ENCODE measurements around the gene NCK2. TPM values are rescaled to one million over a fixed set of nuclear protein-coding genes. Genes with fewer than 3 reads are reported as not detected.

The NCK2 gene
- total RNA-seq, 2 experiments from 2014 or later, result 84.7 to 87.5 TPM

- intact Hi-C loops (cut with DNase I, micrococcal nuclease), result no loop called here
- no peak for DNase-seq
- Mint-ChIP-seq H3K27me3 (no peaks in the 10 kb centered on the region), H3K9me3 (ENCODE audit: low read depth) (no peaks in the 10 kb centered on the region), H3K4me1 (peaks cover 95% of the 10 kb centered on the region), H3K27ac (peak overlapping the region; percentile 79), H3K4me3 (no peak overlapping the region), H3K36me3 (ENCODE audit: low read depth) (peaks cover 42% of the 10 kb centered on the region)
- ChIA-PET CTCF (interaction anchor here (0.6 to 1.4 kb wide), 4 partner anchors 10 to 72 kb away, joined by 3 to 4 read pairs (median 4); no protein-coding TSS in a partner anchor), POLR2A (no interaction called here)
- no peak for ATAC-seq
These were observed 47.8 kb downstream of the NCK2 start for GRCh38 chr2:105792561-105792960.

GRCh38 chr2:105793196-105793975 is 48.7 kb downstream of the NCK2 start:
- ATAC-seq (no peak), DNase-seq (no peak)
- CTCF ChIA-PET, result no interaction called here
- Mint-ChIP-seq H3K4me1 (peaks cover 96% of the 10 kb centered on the region), H3K27ac (peak overlapping the region; percentile 79), H3K27me3 (no peaks in the 10 kb centered on the region), H3K9me3 (ENCODE audit: low read depth) (no peaks in the 10 kb centered on the region), H3K4me3 (no peak overlapping the region), H3K36me3 (ENCODE audit: low read depth) (peaks cover 43% of the 10 kb centered on the region)
- intact Hi-C loops (cut with DNase I, micrococcal nuclease), result no loop called here
- POLR2A ChIA-PET, result no interaction called here

GRCh38 chr2:105794926-105795574 is 50.3 kb downstream of the NCK2 start:
- Mint-ChIP-seq H3K27ac (peak overlapping the region; percentile 94), H3K36me3 (ENCODE audit: low read depth) (peaks cover 39% of the 10 kb centered on the region), H3K4me3 (peak overlapping the region; percentile 64), H3K4me1 (peaks cover 96% of the 10 kb centered on the region), H3K9me3 (ENCODE audit: low read depth) (no peaks in the 10 kb centered on the region), H3K27me3 (no peaks in the 10 kb centered on the region)
- intact Hi-C loops (cut with DNase I, micrococcal nuclease), result loop anchor here (5.0 kb wide), 4 partner anchors 118 to 397 kb away; partner anchors contain the start of gene UXS1 (in 1 of the 2)
- ATAC-seq (no peak), DNase-seq (no peak)
- CTCF ChIA-PET, result interaction anchor here (1.2 to 1.8 kb wide), 2 partner anchors 39 to 51 kb away, joined by 3 to 7 read pairs; no protein-coding TSS in a partner anchor
- POLR2A ChIA-PET, result no interaction called here

- H3K9me3 Mint-ChIP-seq (ENCODE audit: low read depth), result no peaks in the 10 kb centered on the region
- peak overlapping the region; percentile 64 for H3K4me3 Mint-ChIP-seq
- no peaks in the 10 kb centered on the region for H3K27me3 Mint-ChIP-seq
- CTCF ChIA-PET, result interaction anchor here (1.2 to 1.8 kb wide), 2 partner anchors 40 to 52 kb away, joined by 3 to 7 read pairs; no protein-coding TSS in a partner anchor
- H3K36me3 Mint-ChIP-seq (ENCODE audit: low read depth), result peaks cover 43% of the 10 kb centered on the region
- POLR2A ChIA-PET, result no interaction called here
- DNase-seq (peak; percentile 63), ATAC-seq (peak; percentile 43)
- H3K27ac Mint-ChIP-seq, result peak overlapping the region; percentile 94
- intact Hi-C loops (cut with DNase I, micrococcal nuclease), result loop anchor here (5.0 kb wide), 4 partner anchors 118 to 397 kb away; partner anchors contain the start of gene UXS1 (in 1 of the 2)
- peaks cover 96% of the 10 kb centered on the region for H3K4me1 Mint-ChIP-seq
These were observed 50.8 kb downstream of the NCK2 start for GRCh38 chr2:105795575-105795934.

DNA sequence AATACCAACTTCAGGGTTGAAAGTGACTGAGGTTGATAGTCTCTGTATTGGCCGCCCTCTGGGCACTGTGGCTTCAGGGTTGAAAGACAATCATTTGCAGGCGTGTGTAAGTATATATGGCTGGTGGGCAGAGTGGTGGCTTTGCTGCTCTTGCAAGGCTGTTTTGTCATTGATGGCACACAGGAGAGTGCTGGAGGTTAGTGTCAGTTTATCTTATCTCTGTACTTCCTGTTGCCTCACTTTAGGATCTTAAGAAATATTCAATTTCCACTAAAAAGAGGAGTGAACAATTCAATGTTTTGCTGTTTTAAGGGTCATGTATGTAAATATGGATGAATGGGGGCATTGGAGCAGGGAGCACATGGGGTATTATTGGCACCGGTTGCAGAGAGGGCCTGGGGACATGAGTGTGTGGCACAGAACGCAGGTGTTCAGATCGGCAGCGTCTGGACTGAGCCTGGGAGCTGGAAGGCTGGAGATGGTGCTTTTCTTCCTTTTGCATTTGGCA is 51.5 kb downstream of the NCK2 start:
- H3K36me3 Mint-ChIP-seq (ENCODE audit: low read depth), result peaks cover 43% of the 10 kb centered on the region
- peak overlapping the region; percentile 94 for H3K27ac Mint-ChIP-seq
- peak; percentile 63 for DNase-seq
- ChIA-PET CTCF (interaction anchor here (0.6 to 2.7 kb wide), 7 partner anchors 8 to 342 kb away, joined by 3 to 7 read pairs (median 4); no protein-coding TSS in a partner anchor), POLR2A (interaction anchor here (0.6 kb wide), 1 partner anchor 50 kb away, joined by 3 read pairs; no protein-coding TSS in a partner anchor)
- no peaks in the 10 kb centered on the region for H3K27me3 Mint-ChIP-seq
- no peaks in the 10 kb centered on the region for H3K9me3 Mint-ChIP-seq (ENCODE audit: low read depth)
- ATAC-seq, result peak; percentile 53
- H3K4me3 Mint-ChIP-seq, result peak overlapping the region; percentile 64
- intact Hi-C loops (cut with DNase I, micrococcal nuclease), result loop anchor here (2.0 to 5.0 kb wide), 9 partner anchors 19 to 396 kb away; partner anchors contain the start of gene UXS1 (in 1 of the 2)
- H3K4me1 Mint-ChIP-seq, result peaks cover 96% of the 10 kb centered on the region

- peaks cover 96% of the 10 kb centered on the region for H3K4me1 Mint-ChIP-seq
- DNase-seq (peak; percentile 43), ATAC-seq (peak; percentile 45)
- POLR2A ChIA-PET, result interaction anchor here (0.6 kb wide), 2 partner anchors 38 to 50 kb away, joined by 3 read pairs; no protein-coding TSS in a partner anchor
- H3K27me3 Mint-ChIP-seq, result no peaks in the 10 kb centered on the region
- peak overlapping the region; percentile 64 for H3K4me3 Mint-ChIP-seq
- no peaks in the 10 kb centered on the region for H3K9me3 Mint-ChIP-seq (ENCODE audit: low read depth)
- CTCF ChIA-PET, result interaction anchor here (1.2 to 2.8 kb wide), 8 partner anchors 9 to 142 kb away, joined by 3 to 15 read pairs (median 7); no protein-coding TSS in a partner anchor
- intact Hi-C loops (cut with DNase I, micrococcal nuclease), result loop anchor here (1.0 to 5.0 kb wide), 10 partner anchors 20 to 396 kb away; partner anchors contain the start of gene UXS1 (in 1 of the 2)
- peaks cover 43% of the 10 kb centered on the region for H3K36me3 Mint-ChIP-seq (ENCODE audit: low read depth)
- H3K27ac Mint-ChIP-seq, result peak overlapping the region; percentile 94
These were observed 52.1 kb downstream of the NCK2 start for GRCh38 chr2:105796791-105797190.

- POLR2A ChIA-PET, result interaction anchor here (0.6 to 4.8 kb wide), 3 partner anchors 39 to 51 kb away, joined by 3 to 33 read pairs (median 5); no protein-coding TSS in a partner anchor
- H3K4me1 Mint-ChIP-seq, result peaks cover 96% of the 10 kb centered on the region
- H3K36me3 Mint-ChIP-seq (ENCODE audit: low read depth), result peaks cover 44% of the 10 kb centered on the region
- no peaks in the 10 kb centered on the region for H3K9me3 Mint-ChIP-seq (ENCODE audit: low read depth)
- peak overlapping the region; percentile 94 for H3K27ac Mint-ChIP-seq
- intact Hi-C loops (cut with DNase I, micrococcal nuclease), result loop anchor here (1.0 to 5.0 kb wide), 10 partner anchors 21 to 395 kb away; partner anchors contain the start of gene UXS1 (in 1 of the 2)
- ATAC-seq (peak; percentile 44), DNase-seq (peak; percentile 69)
- CTCF ChIA-PET, result interaction anchor here (0.9 to 2.8 kb wide), 12 partner anchors 9 to 142 kb away, joined by 3 to 15 read pairs (median 6); no protein-coding TSS in a partner anchor
- peak overlapping the region; percentile 64 for H3K4me3 Mint-ChIP-seq
- H3K27me3 Mint-ChIP-seq, result no peaks in the 10 kb centered on the region
These were observed 52.6 kb downstream of the NCK2 start for GRCh38 chr2:105797298-105797819.

DNA sequence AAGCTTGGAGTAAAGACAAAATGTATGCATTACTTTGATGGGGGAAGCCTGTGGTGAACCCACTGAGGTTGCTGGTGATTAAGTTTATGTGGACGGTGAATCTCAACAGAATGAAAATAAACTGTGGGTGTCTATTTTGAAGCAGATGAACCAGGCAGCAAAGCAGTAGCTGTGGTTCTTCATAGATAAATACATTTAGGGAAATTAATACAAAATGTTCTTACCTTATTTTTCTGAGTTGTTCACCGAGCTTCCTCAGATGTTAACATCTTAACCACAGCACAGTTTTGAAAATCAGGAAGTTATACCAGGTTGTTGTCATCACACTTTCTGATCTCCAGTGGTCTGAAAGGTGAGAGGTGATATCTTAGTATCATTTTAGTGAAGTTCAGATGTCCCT is 53.9 kb downstream of the NCK2 start:
- CTCF ChIA-PET, result interaction anchor here (0.7 to 2.8 kb wide), 17 partner anchors 11 to 466 kb away, joined by 3 to 15 read pairs (median 4); no protein-coding TSS in a partner anchor
- peak; percentile 74 for DNase-seq
- intact Hi-C loops (cut with DNase I, micrococcal nuclease), result loop anchor here (1.0 to 5.0 kb wide), 5 partner anchors 39 to 394 kb away; partner anchors contain the start of gene UXS1 (in 1 of the 2)
- peak overlapping the region; percentile 64 for H3K4me3 Mint-ChIP-seq
- H3K4me1 Mint-ChIP-seq, result peaks cover 96% of the 10 kb centered on the region
- ATAC-seq, result peak; percentile 6
- H3K27ac Mint-ChIP-seq, result peak overlapping the region; percentile 94
- H3K9me3 Mint-ChIP-seq (ENCODE audit: low read depth), result no peaks in the 10 kb centered on the region
- H3K27me3 Mint-ChIP-seq, result no peaks in the 10 kb centered on the region
- POLR2A ChIA-PET, result interaction anchor here (0.6 to 4.8 kb wide), 8 partner anchors 10 to 764 kb away, joined by 3 to 33 read pairs (median 4); no protein-coding TSS in a partner anchor
- H3K36me3 Mint-ChIP-seq (ENCODE audit: low read depth), result peaks cover 38% of the 10 kb centered on the region

- Mint-ChIP-seq H3K9me3 (ENCODE audit: low read depth) (no peaks in the 10 kb centered on the region), H3K27ac (peak overlapping the region; percentile 97), H3K4me3 (peak overlapping the region; percentile 32), H3K4me1 (peaks cover 100% of the 10 kb centered on the region), H3K27me3 (no peaks in the 10 kb centered on the region), H3K36me3 (ENCODE audit: low read depth) (peaks cover 50% of the 10 kb centered on the region)
- intact Hi-C loops (cut with DNase I, micrococcal nuclease), result no loop called here
- ChIA-PET CTCF (interaction anchor here (1.1 to 2.5 kb wide), 5 partner anchors 8 to 56 kb away, joined by 3 to 15 read pairs (median 4); no protein-coding TSS in a partner anchor), POLR2A (interaction anchor here (1.5 to 4.8 kb wide), 2 partner anchors 53 to 59 kb away, joined by 4 to 33 read pairs; no protein-coding TSS in a partner anchor)
- ATAC-seq (no peak), DNase-seq (no peak)
These were observed 55.5 kb downstream of the NCK2 start for GRCh38 chr2:105800036-105800713.

All from activated CD4-positive, alpha-beta T cell treated with anti-CD3 and anti-CD28 coated beads for 36 hours (primary cell).